ENCODE data around the gene ADGRG6.

GRCh38 chr6:142438898-142439297, 137.1 kb downstream of the ADGRG6 start:
- TF ChIP-seq CTCF (IDR thresholded peaks at IDR 0.05; ENCODE audit: low read length), result no peak
- no peak for TF ChIP-seq EZH2 (IDR thresholded peaks at IDR 0.05; ENCODE audit: borderline replicate concordance, low read length)

All from OCI-LY1 (cell line).